8988T (cell line): ENCODE measurements around the gene TESK2.
"Not testable (repeated sequence)": the region's sequence is repeated elsewhere in the genome, so short reads cannot be mapped to it uniquely, and the experiment has no call there.

Experiments used
- DNase-seq: peaks from one replicate; pipeline ENCODE4 v3.0.0; 2011

Gene TESK2

DNA sequence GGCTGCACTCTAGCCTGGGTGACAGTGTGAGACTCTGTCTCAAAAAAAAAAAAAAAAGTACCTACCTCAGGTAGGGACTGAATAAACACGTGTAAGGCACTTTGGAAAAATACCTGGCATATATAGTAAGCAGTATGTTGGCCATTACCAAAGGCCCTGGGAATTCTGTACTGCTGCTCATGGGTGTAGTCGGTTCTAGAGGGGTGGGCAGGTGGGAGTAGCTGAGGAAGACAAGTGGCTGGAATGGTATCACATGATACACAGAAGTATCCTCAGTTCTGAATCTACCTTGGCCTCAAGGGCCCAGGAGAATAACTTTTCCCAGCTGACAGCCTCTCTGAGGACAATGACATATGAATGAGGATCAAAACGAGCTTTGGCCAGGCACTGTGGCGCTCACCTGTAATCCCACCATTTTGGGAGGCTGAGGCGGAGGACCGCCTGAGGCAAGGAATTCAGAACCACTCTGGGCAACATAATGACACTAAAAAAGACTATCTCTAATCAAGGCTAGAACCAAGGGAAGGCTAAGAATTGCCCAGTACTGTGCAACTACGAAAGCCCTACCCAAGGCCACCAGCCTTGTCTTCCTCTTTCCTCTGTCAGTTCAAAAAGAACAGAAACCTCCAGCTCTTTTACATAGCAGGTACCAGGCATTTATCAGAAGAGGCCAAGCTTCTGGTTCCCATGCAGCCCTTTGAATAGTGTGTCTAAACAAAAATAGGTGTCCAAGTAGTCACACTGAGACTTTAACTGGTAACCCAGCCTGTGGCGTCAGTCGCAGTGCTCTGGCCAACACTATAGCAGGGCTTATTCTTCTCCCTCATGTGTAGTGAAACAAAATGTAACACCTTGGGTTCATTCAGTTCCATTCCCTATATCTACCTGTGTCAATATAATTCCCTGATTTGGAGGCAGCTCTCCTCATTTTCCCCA lies 19.3 kb upstream of the TESK2 start:
- no peak for DNase-seq

DNA sequence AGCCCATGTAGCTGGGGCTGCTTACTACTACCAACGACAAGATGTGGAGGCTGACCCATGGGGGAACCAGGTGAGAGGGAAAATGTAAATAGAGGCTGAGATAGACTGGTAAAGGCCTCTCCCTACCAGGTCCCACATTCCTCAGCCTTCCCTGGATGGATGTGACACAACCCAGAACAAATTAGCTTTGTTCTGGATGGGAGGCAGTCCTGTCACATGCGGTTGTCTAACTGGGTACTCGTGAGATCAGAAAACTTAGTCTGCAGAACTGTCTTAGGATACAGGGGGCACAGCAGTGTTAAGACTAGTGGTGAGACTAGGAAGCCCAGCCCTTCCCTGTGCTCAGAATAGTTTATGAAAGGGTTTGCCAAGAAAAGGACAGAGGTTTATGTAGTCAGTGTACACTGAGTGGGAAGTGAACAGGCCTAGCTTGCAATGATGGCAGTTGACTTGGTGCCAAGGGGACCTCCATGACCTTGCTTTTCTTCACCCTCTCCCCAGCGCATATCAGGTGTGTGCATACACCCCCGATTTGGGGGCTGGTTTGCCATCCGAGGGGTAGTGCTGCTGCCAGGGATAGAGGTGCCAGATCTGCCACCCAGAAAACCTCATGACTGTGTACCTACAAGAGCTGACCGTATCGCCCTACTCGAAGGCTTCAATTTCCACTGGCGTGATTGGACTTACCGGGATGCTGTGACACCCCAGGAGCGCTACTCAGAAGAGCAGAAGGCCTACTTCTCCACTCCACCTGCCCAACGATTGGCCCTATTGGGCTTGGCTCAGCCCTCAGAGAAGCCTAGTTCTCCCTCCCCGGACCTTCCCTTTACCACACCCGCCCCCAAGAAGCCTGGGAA lies 17.6 kb upstream of the TESK2 start:
- no peak for DNase-seq

DNA sequence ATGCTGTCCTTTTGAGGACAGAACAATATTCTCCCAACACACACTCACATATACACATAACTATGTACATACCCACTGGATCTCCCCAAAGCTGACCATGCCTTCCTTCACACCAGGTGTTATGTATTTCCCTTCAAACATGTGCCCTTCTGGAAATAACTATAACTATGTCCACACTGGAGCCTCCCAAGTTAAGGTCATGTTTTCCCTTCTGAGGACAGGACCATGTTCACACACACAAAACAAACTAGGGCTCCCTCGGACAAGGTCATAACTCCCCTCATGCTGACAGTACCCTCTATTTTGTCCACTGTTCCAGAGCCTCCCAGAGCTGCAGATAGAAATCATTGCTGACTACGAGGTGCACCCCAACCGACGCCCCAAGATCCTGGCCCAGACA lies 16.9 kb upstream of the TESK2 start:
- no peak for DNase-seq

DNA sequence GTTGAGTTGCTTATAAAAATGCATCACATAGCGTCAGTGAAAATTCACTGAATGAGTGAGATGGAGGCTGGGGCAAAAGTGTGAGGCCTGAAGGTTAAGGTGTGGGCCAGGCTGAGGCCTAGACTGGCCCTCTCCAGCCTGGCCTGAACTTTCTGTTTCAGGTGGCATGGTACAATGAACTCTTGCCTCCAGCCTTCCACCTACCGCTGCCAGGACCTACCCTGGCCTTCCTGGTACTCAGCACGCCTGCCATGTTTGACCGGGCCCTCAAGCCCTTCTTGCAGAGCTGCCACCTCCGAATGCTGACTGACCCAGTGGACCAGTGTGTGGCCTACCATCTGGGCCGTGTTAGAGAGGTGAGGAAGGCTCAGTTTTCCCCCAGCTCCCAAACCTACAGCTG lies 16.2 kb upstream of the TESK2 start:
- no peak for DNase-seq

DNA sequence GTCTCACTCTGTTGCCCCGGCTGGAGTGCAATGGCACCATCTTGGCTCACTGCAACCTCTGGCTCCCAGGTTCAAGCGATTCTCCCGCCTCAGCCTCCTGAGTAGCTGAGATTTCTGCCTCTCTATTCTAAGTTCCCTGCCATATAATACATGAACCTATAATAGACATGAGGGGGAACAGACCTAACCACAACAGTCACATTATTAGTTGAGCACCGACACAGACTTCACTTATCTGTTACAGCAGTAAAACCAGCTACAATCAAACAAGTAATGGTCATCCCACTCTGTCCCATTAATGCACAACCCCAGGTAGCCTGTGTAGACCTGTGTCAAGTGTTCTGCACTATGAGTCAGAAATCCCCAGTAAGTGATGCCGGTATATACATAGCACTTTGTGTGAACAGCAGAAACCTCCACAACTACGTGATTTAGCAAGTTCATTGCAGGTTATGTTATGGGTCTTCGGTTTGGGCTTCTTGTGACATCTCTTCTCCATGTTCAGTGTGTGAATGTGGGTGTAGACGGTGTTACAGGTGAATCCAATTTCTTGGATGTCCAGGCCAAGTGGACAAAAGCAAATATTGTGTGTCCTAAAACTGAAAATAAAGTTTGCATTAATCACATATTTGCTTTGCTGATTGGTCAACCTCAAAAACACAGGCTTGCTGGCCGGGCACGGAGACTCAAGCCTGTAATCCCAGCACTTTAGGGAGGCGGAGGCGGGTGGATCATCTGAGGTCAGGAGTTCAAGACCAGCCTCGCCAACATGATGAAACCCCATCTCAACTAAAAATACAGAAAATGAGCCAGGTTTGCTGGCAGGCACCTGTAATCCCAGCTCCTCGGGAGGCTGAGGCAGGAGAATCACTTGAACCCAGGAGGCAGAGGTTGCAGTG lies 12.7 kb upstream of the TESK2 start:
- no peak for DNase-seq

DNA sequence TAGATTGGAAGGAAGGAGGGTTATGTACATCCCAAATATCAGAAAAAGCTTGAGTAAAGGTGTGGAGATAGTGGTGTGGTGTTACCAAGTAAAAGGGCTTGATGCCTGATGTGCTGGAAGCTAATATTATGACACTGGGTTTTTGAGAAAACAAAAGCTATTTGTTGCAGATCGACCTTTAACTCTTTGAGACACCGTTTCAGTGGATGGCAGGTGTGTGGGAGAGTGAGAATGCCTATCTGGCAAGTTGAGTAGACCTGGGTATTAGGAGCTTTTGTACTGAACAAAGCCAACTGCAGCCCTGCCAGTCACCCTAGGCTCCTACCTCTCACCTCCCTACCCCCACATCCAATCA lies 10.5 kb upstream of the TESK2 start:
- DNase-seq, result no peak

DNA sequence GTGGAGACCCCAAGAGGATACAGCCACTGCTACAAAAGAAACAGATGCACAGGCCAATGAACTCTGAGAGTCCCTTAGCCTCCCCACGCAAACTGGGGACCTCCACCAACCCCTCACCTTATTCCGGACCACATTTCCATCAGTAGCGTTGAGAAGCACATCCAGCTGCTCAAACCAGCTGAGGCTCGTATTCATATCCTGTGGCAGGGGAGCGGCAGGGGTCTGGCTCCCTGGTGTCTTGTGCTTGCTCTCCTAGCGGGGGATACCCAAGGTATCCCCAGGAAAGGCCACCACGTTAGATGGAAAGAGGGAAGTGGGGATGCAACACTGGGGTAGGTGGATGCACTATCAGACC lies 8.4 kb upstream of the TESK2 start:
- no peak for DNase-seq

DNA sequence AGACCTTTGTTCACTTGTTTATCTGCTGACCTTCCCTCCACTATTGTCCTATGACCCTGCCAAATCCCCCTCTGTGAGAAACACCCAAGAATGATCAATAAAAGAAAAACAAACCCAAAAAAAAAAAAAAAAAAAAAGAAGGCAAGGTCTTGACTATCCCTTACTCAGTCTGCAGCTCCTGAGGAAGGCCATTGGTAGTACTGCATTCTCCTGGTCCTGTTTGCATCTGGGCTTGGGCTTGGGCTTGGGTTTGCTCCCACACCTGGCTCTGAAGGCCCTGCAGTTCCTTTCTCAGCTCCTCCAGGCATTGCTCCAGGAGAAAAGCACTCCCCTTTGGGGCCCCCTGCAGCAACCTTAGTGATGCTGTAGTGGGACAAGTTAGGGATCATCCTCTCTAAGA lies 7.3 kb upstream of the TESK2 start:
- no peak for DNase-seq

DNA sequence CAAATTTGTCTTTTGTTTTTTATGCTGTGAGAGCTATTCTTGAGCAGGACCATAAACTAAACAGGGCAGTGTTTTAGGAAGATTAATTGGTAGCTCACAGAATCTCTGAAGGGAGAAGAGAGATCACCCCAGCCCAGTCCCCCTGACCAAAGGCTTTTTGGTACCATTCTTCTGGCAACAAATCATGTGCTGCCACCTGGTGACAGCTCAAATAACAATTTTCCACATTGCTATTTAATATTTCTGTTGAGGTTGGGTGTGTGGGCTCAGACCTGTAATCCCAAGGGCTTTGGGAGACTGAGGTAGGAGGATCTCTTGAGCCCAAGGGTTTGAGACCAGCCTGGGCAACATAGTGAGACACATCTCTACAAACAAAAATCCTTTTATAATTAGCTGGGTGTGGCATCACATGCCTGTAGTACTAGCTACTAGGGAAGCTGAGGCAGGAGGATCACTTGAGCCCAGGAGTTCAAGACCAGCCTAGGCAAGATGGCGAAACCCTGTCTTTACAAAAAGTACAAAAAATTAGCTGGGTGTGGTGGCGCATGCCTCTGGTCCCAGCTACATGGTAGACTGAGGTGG lies 2.2 kb upstream of the TESK2 start:
- no peak for DNase-seq

DNA sequence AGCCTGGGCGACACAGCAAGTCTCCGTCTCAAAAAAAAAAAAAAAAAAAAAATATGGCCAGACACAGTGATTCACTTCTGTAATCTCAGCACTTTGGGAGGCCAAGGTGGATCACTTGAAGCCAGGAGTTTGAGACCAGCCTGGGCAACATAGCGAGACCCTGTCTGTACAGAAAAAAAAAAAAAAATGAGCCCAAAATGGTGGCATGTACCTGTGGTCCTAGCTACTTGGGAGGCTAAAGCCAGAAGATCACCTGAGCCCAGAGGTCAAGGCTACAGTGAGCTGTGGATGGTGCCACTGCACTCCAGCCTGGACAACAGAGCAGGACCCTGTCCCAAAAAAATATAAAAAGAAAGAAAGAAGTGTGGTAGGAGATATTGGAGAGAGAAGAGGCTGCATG lies 1.7 kb upstream of the TESK2 start:
- DNase-seq, result no peak

DNA sequence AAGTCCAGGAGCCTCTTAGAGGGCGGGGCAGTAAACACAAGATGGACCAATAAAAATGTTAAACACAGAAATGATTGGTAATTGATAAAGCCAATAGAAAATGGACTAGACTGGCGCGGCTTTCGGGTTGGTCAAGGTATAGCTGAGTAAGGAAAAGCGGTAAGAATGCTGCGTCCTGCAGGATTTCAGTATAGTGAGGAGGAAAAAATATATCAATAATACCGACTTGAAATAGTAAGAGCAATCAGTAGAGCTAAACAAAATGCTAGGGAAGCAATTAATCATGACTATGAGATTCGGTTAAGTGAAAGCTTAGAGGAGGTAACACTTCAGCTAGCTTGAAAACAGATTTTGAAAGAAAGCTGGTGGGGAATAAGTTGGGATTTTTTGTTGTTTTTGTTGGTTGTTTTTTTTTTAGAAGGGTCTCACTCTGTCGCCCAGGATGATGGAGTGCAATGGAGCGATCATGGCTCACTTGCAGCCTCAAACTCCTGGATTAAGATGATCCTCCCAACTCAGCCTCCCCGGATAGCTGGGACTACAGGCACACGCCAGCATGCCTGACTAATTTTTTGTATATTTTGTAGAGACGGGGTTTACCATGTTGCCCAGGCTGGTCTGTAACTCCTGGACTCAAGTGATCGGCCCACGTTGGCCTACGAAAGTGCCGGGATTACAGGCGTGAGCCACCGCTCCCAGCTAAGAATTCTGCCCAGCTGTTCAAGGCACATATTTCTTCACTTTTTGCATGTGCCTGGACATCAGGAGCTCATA lies 711 bp upstream of the TESK2 start:
- no peak for DNase-seq

DNA sequence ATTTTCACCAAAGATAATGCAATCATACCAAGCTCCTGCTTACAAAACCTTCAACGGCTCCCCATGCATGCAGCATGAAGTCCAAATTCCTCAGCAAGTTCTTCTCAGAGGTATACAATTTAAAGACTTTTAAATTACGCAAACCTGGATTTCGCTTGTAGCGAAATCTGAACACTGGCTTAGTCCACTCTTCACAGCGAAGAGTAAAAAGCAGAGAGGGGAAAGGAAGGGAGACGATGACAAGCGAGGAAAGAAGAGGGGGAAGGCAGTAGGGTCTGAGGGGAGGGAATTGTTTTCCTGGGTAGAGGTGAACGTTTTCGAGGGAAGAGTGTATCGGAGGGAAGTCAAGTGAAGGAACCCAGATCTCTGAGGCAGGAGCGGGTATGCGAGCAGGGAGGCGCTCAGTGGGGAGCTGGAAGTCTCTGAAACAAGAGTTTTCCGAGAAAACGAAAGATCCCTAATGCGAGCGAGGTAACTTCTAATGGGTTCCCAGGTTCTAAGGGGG lies 790 bp downstream of the TESK2 start:
- DNase-seq, result no peak

DNA sequence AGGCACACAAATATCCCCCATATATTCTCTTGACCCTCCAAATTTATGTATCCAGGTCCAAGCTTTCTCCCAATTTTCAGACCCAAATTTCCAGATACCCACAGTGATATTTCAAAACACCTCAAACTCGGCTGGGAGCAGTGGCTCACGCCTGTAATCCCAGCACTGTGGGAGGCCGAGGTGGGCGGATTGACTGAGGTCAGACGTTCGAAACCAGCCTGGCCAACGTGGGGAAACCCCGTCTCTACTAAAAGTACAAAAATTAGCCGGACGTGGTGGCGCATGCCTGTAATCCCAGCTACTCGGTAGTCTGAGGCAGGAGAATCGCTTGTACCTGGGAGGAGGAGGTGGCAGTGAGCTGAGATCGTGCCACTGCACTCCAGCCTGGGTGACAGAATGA lies 1.6 kb downstream of the TESK2 start:
- not testable (repeated sequence) for DNase-seq

DNA sequence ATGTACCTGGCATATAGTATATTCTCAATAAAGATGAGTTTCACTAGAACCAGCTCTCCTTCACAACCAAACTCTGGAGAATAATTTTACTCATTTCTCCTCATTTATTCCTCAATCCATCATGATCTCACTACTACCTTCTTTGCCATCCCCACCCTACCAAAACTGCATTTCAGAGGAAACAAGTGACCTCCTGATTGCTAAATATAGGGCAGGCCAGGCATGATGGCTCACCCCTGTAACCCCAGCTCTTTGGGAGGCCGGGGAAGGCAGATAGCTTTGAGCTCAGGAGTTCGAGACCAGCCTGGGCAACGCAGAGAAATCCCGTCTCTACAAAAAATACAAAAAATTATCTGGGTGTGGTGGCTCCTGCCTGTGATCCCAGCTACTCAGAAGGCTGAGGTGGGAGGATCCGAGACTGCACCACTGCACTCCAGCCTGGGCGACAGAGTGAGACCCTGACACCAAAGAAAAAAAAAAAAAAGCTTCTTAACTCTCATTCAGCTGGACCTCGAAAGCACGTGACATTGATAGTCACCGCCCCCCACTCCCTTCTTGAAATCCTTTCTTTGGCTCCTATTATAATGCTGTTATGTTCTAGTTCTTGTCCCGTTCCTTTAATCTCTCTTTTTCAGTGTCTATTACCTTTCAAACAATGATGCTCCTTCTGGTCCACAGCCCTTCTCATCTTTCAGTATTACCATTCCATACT lies 2.1 kb downstream of the TESK2 start:
- no peak for DNase-seq

DNA sequence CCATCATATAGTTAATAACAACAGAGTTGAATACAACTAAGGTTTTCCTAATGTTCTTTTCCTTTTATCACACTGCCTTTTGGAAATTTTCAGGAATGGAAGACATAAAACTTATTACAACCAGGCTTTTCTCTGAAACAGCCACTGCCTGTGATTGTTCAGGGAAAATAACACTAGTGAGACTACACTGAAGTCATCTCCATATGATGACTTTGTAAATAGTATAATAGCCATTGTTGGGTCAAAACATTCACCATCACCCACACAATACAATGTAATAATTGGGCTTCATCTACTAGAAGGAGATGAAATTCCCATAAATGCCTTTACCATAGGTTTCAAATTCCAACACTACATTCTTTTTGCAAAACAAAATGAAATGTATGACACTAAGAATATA lies 5.0 kb downstream of the TESK2 start:
- no peak for DNase-seq

DNA sequence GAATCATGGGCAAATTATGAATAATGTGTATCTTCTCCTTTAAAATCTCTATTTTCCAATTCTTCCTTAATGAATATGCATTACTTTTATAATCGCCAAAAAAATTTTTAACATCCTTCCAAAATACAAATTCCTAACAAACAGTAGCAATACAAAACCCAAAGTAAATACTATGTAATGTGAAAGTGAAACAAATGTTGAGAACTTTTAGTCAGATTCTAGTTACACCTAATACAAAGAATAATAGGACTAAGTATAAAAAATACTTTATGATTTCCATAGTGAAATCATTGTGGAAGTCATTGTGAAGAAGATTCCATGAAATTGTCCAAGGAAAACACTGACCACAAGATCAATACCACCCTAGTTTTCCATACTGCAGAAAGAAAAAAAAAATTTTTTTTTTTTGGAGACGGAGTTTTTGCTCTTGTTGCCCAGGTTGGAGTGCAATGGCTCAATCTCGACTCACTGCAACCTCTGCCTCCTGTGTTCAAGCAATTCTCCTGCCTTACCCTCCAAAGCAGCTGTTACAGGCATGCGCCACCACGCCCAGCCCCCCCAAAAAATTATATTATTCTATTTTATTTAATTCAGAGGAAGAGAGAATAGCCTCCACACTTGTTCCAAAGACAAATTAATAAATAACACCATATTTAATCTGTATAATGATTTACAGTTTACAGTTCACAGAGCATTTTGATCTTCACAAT lies 11.8 kb downstream of the TESK2 start:
- no peak for DNase-seq

DNA sequence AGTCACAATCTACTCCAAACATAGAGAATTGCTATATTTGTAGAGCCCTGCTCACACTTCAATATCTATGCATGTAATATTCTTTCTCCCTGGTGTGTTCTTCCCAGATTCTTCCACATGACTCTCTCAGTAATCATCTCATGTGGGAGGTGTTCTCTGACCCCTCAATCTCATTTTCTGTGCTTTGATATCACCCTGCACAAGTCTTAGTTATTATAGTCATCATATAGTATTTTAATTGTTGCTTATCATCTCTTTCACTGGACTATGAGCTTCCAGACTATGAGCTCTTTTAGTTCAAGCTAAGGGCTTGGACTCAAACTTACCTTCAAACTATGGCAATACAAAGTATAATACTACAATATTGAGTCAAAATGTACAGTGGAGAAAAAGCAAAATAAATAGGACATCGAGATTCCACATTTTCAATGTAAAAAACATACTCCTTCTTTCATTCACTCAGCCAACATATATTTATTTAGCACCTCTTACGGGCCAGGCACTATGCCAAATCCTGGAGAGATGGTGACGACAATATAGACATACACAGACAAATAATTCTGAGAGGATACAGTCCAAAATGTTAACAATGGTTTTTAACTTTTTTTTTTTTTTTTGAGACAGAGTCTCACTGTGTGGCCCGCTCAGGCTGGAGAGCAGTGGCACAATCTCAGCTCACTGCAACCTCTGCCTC lies 12.7 kb downstream of the TESK2 start:
- no peak for DNase-seq

DNA sequence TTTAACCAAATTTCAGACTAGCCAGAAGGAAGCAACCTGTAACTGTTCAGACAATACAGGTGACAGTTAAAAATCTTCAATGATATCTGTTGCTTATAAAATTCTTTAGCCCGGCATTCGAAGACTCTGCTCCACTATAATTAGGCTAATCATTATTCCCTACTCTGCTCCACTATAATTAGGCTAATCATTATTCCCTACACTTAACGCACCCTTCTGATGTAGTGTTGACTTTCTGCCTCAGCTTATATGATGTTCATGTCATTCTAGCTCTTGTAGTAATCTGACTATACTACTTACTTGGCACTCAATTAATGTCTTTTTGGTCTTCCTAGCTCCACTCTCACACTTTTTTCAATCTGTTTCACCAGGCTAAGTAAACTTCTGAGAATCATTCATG lies 13.3 kb downstream of the TESK2 start:
- no peak for DNase-seq

DNA sequence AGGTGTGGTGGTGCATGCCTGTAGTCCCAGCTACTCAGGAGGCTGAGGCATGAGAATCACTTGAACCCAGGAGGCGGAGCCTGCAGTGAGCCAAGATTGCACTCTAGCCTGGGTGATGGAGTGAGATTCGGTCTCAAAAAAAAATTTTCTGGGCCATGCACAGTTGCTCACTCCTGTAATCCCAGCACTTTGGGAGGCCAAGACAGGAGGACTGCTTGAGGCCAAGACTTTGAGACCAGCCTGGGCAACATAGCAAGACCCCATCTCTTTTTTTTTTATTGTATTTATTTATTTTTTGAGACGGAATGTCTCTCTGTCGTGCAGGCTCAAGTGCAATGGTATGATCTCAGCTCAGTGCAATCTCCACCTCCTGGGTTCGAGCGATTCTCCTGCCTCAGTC lies 16.8 kb downstream of the TESK2 start:
- not testable (repeated sequence) for DNase-seq

DNA sequence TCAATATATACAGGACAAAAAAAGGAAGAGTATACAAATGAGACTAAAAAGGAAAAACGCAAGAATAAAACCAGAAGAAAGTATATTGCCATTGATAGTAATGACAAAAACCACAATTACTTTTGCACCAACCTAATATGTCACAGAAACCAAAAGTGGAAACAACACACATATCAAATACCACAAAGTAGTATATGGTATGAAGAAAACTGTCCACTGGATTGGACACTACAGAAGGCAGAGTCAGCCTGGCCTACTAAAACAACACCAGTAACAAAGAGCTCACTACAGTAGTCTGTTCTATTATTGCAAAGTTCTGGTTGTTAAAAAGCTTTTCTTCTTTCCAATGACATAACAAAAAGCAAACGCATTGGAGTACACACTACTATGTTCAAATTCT lies 17.7 kb downstream of the TESK2 start:
- DNase-seq, result no peak
